Anterior cingulate cortex (tissue), 58 donors: ENCODE results near the gene CHEK1.
"Not testable (repeated sequence)": the region's sequence is repeated elsewhere in the genome, so short reads cannot be mapped to it uniquely, and the experiment has no call there.

Source experiments
- DNase-seq, 58 donors: peaks; one replicate each; lab custom pipeline; 2025; lab: John Stamatoyannopoulos, UW

The CHEK1 gene

DNA sequence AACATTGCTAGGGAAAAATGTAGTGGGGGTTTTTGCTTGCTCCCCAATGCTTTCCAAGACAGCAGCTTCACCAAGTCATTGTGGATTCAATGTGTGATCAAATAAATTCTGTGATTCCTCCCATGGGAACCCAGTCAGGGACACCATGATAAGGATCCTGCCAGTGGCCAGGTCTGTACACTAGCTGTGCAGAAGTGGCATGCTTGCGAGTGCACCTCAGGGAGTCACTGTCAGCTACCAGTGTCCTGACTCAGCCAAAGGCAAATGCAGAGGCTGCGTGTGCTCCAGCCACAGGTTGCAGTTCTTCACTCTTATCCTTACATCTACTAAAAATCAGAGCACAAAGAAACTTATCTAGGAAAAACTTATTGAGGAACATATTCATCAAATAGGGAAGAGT lies 65.0 kb downstream of the CHEK1 start:
- no peak for DNase-seq

DNA sequence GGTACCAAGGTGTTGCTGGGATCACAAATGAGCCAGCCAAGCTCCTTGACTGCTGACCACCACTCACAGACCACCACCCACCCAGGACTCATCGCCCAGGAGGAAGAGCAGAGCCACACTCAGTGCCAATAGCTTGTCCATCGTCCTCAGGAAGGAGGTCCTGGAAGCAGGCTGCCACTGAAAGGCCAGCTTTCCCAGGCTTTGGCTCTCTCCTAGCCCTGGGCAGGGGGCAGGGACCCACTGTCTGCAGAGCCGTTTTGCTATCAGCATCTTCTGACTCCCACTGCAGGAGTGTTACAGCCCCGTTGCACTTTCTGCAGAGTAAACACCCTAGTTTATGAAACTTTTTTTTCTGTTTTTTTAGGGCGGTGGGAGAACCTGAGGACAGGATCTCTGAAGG lies 67.9 kb downstream of the CHEK1 start:
- no peak for DNase-seq

DNA sequence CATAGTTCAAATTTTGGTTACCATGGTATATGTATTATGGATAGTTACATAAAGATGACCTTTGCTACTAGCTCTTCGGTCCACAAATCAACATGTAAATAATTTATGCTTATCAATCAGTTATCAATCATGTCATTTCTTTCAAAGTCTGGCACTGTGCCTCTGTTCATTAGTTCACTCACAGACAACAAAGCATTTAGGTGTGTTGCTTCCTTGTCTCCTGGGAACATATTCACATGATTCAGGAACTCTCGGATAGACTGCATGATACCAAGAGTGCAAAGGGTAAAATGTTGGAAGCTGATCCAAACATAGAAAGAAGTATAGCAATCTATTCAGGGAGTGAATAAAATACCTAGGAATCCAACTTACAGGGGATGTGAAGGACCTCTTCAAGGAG lies 70.0 kb downstream of the CHEK1 start:
- no peak for DNase-seq

DNA sequence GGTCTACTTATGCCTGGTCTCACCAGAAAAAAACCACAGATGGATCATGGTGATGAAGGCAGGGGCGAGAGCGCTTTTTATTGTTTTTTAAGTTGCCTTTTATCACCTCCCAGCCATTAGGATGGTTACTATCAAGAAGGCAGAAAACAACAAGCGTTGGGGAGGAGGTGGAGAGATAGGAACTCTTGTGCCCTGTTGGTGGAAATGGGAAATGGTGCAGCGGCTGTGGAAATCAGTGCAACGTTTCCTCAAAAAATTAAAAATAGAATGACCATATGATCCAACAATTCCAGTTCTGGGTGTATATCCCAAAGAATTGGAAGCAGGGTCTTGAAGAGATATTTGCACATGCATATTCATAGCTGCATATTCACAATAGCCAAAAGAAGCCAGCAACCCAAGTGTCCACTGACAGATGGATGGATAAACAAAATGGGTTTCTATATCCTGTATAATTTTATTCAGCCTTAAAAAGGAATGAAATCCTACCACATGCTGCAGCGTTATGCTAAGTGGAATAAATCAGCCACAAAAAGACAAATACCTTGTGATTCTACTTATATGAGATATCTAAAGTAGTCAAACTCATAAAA lies 76.2 kb downstream of the CHEK1 start:
- DNase-seq = no peak

DNA sequence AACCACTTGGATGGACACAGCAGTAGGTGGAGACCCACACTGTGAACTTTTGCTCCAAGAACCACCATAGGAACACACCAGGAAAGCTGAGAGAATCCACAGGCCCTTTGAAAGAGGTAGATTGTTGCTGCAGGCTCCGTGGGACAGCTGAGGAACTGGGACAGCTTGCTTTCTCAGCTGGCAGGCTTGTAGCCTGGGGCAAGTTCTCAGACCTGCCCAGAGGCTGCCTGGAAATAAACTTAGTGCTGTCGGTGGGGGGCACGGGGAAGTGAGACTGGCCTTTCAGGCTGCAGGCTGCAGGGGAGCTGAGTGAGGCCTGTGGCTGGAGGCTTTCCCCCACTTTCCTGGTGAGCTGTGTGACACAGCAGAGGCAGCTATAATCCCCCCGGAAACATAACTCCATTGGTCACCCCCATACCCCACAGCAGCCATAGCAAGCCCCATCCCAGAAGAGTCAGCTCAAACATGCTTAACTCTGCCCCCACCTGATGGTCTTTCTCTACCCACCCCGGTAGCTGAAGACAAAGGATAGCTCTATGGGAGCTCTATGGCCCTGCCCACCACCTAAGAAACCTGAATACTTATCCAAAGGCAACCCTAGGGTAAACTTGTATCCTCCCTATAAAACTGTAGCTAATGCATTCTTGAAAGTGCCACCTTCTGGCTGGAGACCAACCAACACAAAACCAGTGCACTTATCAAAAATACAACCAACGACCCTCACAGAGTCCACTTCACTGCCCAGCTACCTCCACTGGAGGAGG lies 77.1 kb downstream of the CHEK1 start:
- peak in 3 of 58 donors; percentile 4 to 33 (median 5) for DNase-seq

DNA sequence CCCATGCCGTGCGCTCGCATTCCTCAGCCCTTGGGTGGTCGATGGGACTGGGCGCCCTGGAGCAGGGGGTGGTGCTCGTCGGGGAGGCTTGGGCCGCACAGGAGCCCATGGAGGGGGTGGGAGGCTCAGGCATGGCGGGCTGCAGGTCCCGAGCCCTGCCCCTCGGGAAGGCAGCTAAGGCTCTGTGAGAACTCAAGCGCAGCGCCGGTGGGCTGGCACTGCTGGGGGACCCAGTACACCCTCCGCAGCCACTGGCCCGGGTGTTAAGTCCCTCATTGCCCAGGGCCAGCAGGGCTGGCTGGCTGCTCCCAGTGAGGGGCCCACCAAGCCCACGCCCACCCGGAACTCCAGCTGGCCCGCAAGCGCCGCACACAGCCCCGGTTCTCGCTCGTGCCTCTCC lies 79.7 kb downstream of the CHEK1 start:
- not testable (repeated sequence) for DNase-seq

DNA sequence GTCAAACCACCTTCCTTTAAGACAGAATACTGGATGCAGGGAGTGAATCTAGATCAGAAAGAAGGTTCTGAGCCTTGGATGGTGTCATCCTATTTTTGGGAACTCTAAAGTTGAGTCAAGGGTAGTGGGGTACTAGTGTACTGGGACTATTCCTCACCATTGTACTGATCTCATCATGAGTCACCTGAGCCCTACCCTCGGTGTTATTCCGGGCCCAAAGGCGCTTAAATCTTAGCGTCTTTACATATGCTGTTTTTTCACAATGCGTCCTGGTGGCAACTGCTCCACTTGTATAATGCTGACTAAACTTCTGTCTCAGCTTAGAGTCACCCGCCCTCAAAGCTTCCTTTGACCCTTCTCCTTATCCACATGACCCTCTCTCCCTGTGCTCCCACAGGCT lies 95.8 kb downstream of the CHEK1 start:
- no peak for DNase-seq

DNA sequence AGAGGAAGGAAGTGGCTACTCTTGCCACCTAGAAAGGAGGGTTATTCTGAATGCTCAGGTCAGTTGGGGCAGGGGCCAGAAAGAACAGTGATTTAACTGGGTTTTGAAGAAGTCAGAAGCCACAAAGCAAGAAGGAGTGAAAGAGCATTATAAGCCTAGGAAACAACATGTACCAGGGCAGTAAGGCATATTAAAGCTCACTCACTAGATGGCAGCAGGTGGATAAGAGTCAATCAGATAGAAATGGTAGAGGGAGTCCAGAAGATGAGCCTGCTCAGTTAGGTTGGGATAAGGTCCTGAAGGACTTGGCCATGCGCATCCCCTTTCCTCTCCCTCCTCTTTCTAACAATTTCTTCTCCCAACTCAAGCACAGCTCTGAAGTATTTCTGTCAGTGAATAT lies 99.2 kb downstream of the CHEK1 start:
- no peak for DNase-seq
